RWPE2 (cell line): ENCODE results near the gene OAS3.

Experiments used
- ATAC-seq: fragments of 200-7000 bp; cut with Tn5 transposase; 3 replicates; pipeline ENCODE4 v1.9.1; 2021; ENCODE audit warnings: low read depth
- DNase-seq: peaks from one replicate; pipeline ENCODE4 v3.0.0-alpha.2; 2020; ENCODE audit warnings: low spot score
- H3K27ac ChIP-seq: fragments of 450-650 bp; 2 replicates; pipeline ENCODE4 v1.5.1; 2017; ENCODE audit warnings: mild to moderate bottlenecking; ENCODE audit not compliant: poor library complexity, severe bottlenecking
- H3K27me3 ChIP-seq: fragments of 250-450 bp; sonication (Bioruptor Pico); 2 replicates; pipeline ENCODE4 v1.5.1; 2021; ENCODE audit warnings: mild to moderate bottlenecking, moderate library complexity; ENCODE audit not compliant: insufficient read depth, poor library complexity, severe bottlenecking
- H3K36me3 ChIP-seq: fragments of 250-450 bp; sonication (Bioruptor Pico); 2 replicates; pipeline ENCODE4 v1.5.1; 2020; ENCODE audit warnings: low read depth, mild to moderate bottlenecking, moderate library complexity
- H3K4me1 ChIP-seq: fragments of 250-450 bp; sonication (Bioruptor Pico); 2 replicates; pipeline ENCODE4 v1.5.1; 2021; ENCODE audit warnings: mild to moderate bottlenecking, moderate library complexity; ENCODE audit not compliant: insufficient read depth, poor library complexity, severe bottlenecking
- H3K4me3 ChIP-seq: fragments of 250-450 bp; sonication (Bioruptor Pico); 2 replicates; pipeline ENCODE4 v1.5.1; 2021; ENCODE audit warnings: mild to moderate bottlenecking, moderate library complexity; ENCODE audit not compliant: severe bottlenecking
- H3K9me3 ChIP-seq: fragments of 250-450 bp; sonication (Bioruptor Pico); 2 replicates; pipeline ENCODE4 v1.5.1; 2021; ENCODE audit warnings: mild to moderate bottlenecking, moderate library complexity; ENCODE audit not compliant: severe bottlenecking
- TF ChIP-seq, protein P1 (sequence below): fragments of 450-650 bp; IDR thresholded peaks from one replicate; pipeline ENCODE4 v1.5.1; 2017; ENCODE audit warnings: mild to moderate bottlenecking, moderate library complexity; ENCODE audit not compliant: poor library complexity, severe bottlenecking

The OAS3 gene

DNA sequence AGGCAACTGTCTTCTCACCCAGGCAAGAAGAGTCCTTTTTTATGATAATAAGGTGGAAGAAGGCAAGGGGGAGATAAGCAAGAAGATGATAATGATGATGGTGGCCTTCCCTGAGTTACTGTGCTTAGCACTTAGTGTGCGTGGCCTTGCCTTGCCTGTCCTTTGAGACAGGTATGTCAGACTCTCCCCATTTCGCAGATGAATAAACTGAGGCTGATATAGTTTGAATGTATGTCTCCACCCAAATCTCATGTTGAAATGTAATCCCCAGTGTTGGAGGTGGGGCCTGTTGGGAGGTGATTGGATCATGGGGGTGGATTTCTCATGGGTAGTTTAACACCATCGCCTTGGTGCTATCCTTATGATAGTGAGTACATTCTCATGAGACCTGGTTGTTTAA is 8.6 kb upstream of the OAS3 start:
- ATAC-seq: no peak
- no peaks in the 10 kb centered on the region for H3K36me3 ChIP-seq
- H3K4me3 ChIP-seq: no peak overlapping the region
- no peaks in the 10 kb centered on the region for H3K9me3 ChIP-seq
- no peak for DNase-seq
- TF ChIP-seq, protein P1, sequence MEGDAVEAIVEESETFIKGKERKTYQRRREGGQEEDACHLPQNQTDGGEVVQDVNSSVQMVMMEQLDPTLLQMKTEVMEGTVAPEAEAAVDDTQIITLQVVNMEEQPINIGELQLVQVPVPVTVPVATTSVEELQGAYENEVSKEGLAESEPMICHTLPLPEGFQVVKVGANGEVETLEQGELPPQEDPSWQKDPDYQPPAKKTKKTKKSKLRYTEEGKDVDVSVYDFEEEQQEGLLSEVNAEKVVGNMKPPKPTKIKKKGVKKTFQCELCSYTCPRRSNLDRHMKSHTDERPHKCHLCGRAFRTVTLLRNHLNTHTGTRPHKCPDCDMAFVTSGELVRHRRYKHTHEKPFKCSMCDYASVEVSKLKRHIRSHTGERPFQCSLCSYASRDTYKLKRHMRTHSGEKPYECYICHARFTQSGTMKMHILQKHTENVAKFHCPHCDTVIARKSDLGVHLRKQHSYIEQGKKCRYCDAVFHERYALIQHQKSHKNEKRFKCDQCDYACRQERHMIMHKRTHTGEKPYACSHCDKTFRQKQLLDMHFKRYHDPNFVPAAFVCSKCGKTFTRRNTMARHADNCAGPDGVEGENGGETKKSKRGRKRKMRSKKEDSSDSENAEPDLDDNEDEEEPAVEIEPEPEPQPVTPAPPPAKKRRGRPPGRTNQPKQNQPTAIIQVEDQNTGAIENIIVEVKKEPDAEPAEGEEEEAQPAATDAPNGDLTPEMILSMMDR: no peak
- H3K4me1 ChIP-seq: no peaks in the 10 kb centered on the region
- H3K27ac ChIP-seq: no peak overlapping the region
- H3K27me3 ChIP-seq: no peaks in the 10 kb centered on the region

DNA sequence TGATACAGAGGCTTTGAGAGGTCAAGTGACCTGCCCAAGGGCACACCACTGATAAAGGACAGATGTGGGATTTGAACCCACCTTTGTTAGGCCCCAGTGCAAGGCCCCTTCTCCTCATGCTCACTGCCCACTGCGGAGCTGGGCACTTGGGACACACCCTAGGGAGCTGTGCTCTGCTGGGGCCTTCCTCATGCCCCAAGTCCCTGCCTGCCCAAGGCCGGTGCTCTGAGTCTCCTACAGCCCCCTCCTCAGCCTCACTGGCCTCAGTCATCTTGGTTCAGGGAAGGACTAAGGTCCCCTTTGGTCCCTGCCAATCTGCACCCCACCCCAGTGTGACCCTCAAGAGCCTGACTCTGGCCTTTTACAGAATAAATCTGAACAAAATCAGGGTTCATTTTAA is 7.9 kb upstream of the OAS3 start:
- Histone ChIP-seq H3K9me3 (no peaks in the 10 kb centered on the region), H3K4me1 (no peaks in the 10 kb centered on the region), H3K27me3 (no peaks in the 10 kb centered on the region), H3K4me3 (no peak overlapping the region), H3K27ac (no peak overlapping the region), H3K36me3 (no peaks in the 10 kb centered on the region)
- DNase-seq (no peak), ATAC-seq (no peak)
- TF ChIP-seq, protein P1: no peak

DNA sequence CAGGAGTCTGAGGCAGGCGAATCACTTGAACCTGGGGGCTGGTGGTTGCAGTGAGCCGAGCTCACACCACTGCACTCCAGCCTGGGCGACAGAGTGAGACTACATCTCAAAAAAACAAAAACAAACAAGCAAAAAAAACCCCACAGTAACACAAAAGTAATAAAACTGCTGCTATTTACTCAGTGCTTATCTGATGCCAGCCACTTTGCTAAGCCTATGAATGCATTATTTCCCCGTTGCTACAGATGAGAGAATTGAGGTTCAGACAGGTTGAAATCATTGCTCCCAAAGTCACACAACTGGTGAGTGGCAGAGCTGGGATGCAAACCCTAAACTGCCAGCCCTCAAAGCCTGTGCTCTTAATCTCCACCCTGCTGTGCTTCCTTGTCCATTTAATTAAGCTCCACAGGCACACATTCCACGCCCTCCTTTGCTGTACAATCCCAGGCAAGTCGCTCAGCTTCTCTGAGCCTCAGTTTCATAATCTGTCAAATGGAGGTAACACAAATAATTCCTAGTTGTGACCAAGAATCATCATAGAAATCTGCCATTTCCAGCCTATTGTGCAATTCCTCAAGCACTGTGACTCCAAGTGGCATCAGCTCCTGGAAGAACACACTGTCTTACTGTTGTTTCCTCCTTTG is 5.7 kb upstream of the OAS3 start:
- Histone ChIP-seq H3K27ac (no peak overlapping the region), H3K4me3 (no peak overlapping the region), H3K4me1 (peaks cover 15% of the 10 kb centered on the region), H3K27me3 (no peaks in the 10 kb centered on the region), H3K9me3 (no peaks in the 10 kb centered on the region), H3K36me3 (no peaks in the 10 kb centered on the region)
- TF ChIP-seq, protein P1: no peak
- no peak for ATAC-seq
- no peak for DNase-seq

DNA sequence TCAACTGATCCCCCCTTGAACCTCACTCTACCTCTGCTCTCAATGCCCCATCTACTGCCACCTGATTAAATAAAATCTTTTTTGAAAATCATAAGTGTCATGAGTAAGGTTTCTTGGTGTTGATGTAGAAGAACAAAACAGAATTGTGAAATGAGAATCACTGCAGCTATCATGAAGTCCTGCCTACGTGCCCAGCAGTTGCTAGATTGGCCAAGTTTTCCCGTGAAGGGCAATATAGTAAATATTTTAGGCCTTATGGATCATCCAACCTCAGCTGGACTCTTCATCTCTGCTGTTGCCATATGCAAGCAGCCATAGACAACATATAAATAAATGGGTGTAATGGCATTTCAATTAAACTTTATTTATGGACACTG is 5.2 kb upstream of the OAS3 start:
- H3K9me3 ChIP-seq: no peaks in the 10 kb centered on the region
- H3K27me3 ChIP-seq: no peaks in the 10 kb centered on the region
- DNase-seq (no peak), ATAC-seq (no peak)
- H3K4me1 ChIP-seq: peaks cover 19% of the 10 kb centered on the region
- no peak overlapping the region for H3K4me3 ChIP-seq
- no peaks in the 10 kb centered on the region for H3K36me3 ChIP-seq
- H3K27ac ChIP-seq: no peak overlapping the region
- TF ChIP-seq, protein P1: no peak

DNA sequence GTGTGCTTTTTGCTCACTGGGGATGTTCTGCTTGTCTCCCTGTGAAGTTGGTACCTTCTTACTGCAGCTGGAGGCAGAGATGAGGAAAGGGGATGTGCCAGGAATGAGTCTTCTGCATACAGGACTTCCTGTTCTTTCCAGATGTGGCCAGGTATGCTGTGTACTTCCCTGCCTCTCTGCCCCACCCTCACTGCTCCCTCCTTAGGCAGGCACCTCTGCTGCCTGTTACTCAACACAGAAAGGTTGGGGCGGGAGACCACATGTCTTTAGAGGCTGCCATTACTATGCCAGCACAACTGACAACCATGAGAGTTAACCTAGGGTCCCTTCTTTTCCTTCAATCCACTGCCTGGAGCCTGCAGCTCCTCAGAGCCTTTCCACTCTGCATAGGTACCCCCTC is 2.0 kb upstream of the OAS3 start:
- Histone ChIP-seq H3K27me3 (no peaks in the 10 kb centered on the region), H3K27ac (peak overlapping the region; percentile 79), H3K9me3 (no peaks in the 10 kb centered on the region), H3K4me1 (peaks cover 19% of the 10 kb centered on the region), H3K36me3 (no peaks in the 10 kb centered on the region), H3K4me3 (no peak overlapping the region)
- ATAC-seq: peak; percentile 52
- DNase-seq: no peak
- TF ChIP-seq, protein P1: no peak
